Ovary (tissue), 3 donors: ENCODE data around the gene STMP1.

ENCODE experiments used
- CTCF ChIP-seq, 3 donors: fragments of 450-650 bp in 2 of 3; fragments of 200-600 bp in 1 of 3; IDR thresholded peaks; one replicate each; pipeline versions ENCODE4 v1.5.1 to v1.8.0; 2016 to 2022; ENCODE audit warnings: antibody characterized with exemption in 3 of 3, mild to moderate bottlenecking in 1 of 3
- EP300 ChIP-seq: sonication (generic); formaldehyde crosslinking; IDR thresholded peaks from one replicate; pipeline ENCODE4 v1.6.1; 2017; ENCODE audit warnings: antibody characterized with exemption
- donor health status: DM: no; HTN: no; CAD: no.

DNA sequence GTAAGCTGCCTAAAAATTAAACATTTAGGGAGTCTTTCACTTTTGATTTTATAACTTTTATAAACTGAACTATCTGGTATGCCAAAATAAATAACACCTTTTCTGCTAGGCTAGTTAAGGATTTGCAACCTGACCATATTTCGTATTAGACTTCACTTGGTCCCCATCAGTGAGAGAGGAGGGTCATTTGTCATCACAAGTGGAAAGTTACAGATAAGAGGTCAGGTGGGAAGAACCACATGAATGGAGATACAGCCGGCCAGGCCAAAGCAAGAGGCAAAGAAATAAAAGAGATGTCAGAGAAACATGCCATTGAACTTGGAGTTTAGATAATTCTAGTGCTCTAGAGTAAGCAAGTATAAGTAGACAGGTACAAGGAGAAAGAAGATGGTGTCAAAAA lies 44.5 kb upstream of the STMP1 start:
- TF ChIP-seq CTCF (IDR thresholded peaks at IDR 0.05) (no peak), EP300 (no peak)
